Lower lobe of right lung (tissue), 2 donors: Measurements from ENCODE around the gene KAT6B. TPM values are rescaled to one million over a fixed set of nuclear protein-coding genes. Genes with fewer than 3 reads are reported as not detected.
A peak's percentile ranks its signal among the peaks of the same experiment; 100 is the strongest.

Experiments
- ATAC-seq, 2 donors: fragments of 200-7000 bp; cut with Tn5 transposase; one replicate each; pipeline ENCODE4 v1.9.1; 2020 to 2022; ENCODE audit warnings: mild to moderate bottlenecking in 2 of 2, moderate library complexity in 2 of 2
- DNase-seq: peaks from one replicate; pipeline ENCODE4 v3.0.0-alpha.2; 2020
- H3K27ac ChIP-seq: fragments of 200-600 bp; one replicate; pipeline ENCODE4 v1.8.0; 2022
- H3K27me3 ChIP-seq: fragments of 200-600 bp; one replicate; pipeline ENCODE4 v1.8.0; 2022; ENCODE audit warnings: low read depth
- H3K36me3 ChIP-seq: fragments of 200-600 bp; one replicate; pipeline ENCODE4 v1.8.0; 2022; ENCODE audit warnings: mild to moderate bottlenecking
- H3K4me1 ChIP-seq: fragments of 200-600 bp; one replicate; pipeline ENCODE4 v1.8.0; 2022
- H3K4me3 ChIP-seq: fragments of 200-600 bp; one replicate; pipeline ENCODE4 v1.8.0; 2022; ENCODE audit warnings: mild to moderate bottlenecking
- H3K9me3 ChIP-seq: fragments of 200-600 bp; one replicate; pipeline ENCODE4 v1.8.0; 2022
- CTCF ChIP-seq: fragments of 200-600 bp; IDR thresholded peaks from one replicate; pipeline ENCODE4 v1.8.0; 2022; ENCODE audit warnings: antibody characterized with exemption, mild to moderate bottlenecking
- intact Hi-C: fragments of 100-400 bp; cut with DNase I; formaldehyde crosslinking; loops from one replicate; pipeline ENCODE4 v1.11.0; 2022
- total RNA-seq: library from RNA; stranded (reverse); fragmentation: NEBNext Ultra II Directional; extraction: Animal tissue kit (Norgen Biotek cat#: 25700); gene quantifications from one replicate; pipeline ENCODE4 v1.2.1, GENCODE V29; 2021
- donor health status: DM: no; HTN: yes; CAD: no; lungs with severe emphysema.

KAT6B gene
- total RNA-seq, 1 donor from 2014 or later: 46.3 TPM

GRCh38 chr10:75021379-75022249, 195.2 kb downstream of the KAT6B start:
- H3K27ac ChIP-seq: peak overlapping the region; percentile 25
- ATAC-seq (peak; percentile 62 to 85), DNase-seq (no peak)
- intact Hi-C loops: no loop called here
- H3K9me3 ChIP-seq: no peaks in the 10 kb centered on the region
- no peaks in the 10 kb centered on the region for H3K27me3 ChIP-seq
- peaks cover 44% of the 10 kb centered on the region for H3K36me3 ChIP-seq
- peaks cover 24% of the 10 kb centered on the region for H3K4me1 ChIP-seq
- no peak for TF ChIP-seq CTCF
- H3K4me3 ChIP-seq: no peak overlapping the region

GRCh38 chr10:75023074-75023473, 196.7 kb downstream of the KAT6B start:
- no peaks in the 10 kb centered on the region for H3K9me3 ChIP-seq
- H3K27me3 ChIP-seq: no peaks in the 10 kb centered on the region
- peaks cover 58% of the 10 kb centered on the region for H3K36me3 ChIP-seq
- H3K4me1 ChIP-seq: peaks cover 24% of the 10 kb centered on the region
- no peak for TF ChIP-seq CTCF
- no peak for ATAC-seq
- no peak for DNase-seq
- H3K27ac ChIP-seq: no peak overlapping the region
- intact Hi-C loops: no loop called here
- H3K4me3 ChIP-seq: no peak overlapping the region

GRCh38 chr10:75024971-75025523, 198.6 kb downstream of the KAT6B start:
- ATAC-seq: no peak
- TF ChIP-seq CTCF: no peak
- H3K4me1 ChIP-seq: peaks cover 17% of the 10 kb centered on the region
- no peak overlapping the region for H3K27ac ChIP-seq
- no peaks in the 10 kb centered on the region for H3K9me3 ChIP-seq
- intact Hi-C loops: no loop called here
- peaks cover 77% of the 10 kb centered on the region for H3K36me3 ChIP-seq
- no peaks in the 10 kb centered on the region for H3K27me3 ChIP-seq
- no peak for DNase-seq
- no peak overlapping the region for H3K4me3 ChIP-seq

- peaks cover 66% of the 10 kb centered on the region for H3K36me3 ChIP-seq
- intact Hi-C loops: no loop called here
These were observed 201.6 kb downstream of the KAT6B start for GRCh38 chr10:75028049-75028448.

GRCh38 chr10:75028748-75029147, 202.3 kb downstream of the KAT6B start:
- intact Hi-C loops: no loop called here
- DNase-seq (no peak), ATAC-seq (no peak)
- no peak for TF ChIP-seq CTCF
- Histone ChIP-seq H3K9me3 (no peaks in the 10 kb centered on the region), H3K4me3 (no peak overlapping the region), H3K27ac (no peak overlapping the region), H3K4me1 (no peaks in the 10 kb centered on the region), H3K27me3 (no peaks in the 10 kb centered on the region), H3K36me3 (peaks cover 63% of the 10 kb centered on the region)

More at GRCh38 chr10:75028049-75028448, 201.6 kb downstream of the KAT6B start:
- Histone ChIP-seq H3K4me3 (no peak overlapping the region), H3K27me3 (no peaks in the 10 kb centered on the region), H3K4me1 (no peaks in the 10 kb centered on the region), H3K9me3 (no peaks in the 10 kb centered on the region), H3K27ac (no peak overlapping the region)
- ATAC-seq (no peak), DNase-seq (no peak)
- no peak for TF ChIP-seq CTCF
